AG10803 (cell line): Measurements from ENCODE around the gene LRP3.
A peak's percentile ranks its signal among the peaks of the same experiment; 100 is the strongest.

Experiments used
- DNase-seq: peaks from one replicate; pipeline ENCODE4 v3.0.0; 2010; ENCODE audit warnings: low read depth
- H3K4me3 ChIP-seq: 2 replicates; pipeline ENCODE4 v1.5.1; 2011; ENCODE audit warnings: mild to moderate bottlenecking, low read length, control low read depth
- TF ChIP-seq, protein P1 (sequence below): conservative IDR thresholded peaks from 2 replicates; pipeline ENCODE4 v1.5.1; 2011; ENCODE audit warnings: mild to moderate bottlenecking, low read length, control low read depth, inconsistent platforms

Gene LRP3

DNA sequence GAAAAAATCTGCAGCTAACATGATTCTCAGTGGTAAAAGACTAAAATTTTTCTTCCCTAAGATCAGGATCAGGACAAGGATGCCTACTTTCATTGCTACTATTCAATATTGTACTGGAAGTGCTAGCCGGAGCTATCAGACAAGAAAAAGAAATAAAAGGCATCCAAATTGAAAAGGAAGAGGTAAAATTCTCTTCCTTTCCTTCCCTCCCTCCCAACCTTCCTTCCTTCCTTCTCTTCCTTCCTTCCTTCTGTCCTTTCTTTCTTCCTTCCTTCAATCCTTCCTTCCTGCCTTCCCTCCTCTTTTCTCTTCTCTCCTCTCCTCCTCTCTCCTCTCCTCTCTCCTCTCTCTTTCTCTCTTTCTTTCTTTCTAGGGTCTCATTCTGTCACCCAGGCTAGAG, 26.7 kb upstream of the LRP3 start:
- H3K4me3 ChIP-seq, result no peak overlapping the region
- TF ChIP-seq, protein P1, sequence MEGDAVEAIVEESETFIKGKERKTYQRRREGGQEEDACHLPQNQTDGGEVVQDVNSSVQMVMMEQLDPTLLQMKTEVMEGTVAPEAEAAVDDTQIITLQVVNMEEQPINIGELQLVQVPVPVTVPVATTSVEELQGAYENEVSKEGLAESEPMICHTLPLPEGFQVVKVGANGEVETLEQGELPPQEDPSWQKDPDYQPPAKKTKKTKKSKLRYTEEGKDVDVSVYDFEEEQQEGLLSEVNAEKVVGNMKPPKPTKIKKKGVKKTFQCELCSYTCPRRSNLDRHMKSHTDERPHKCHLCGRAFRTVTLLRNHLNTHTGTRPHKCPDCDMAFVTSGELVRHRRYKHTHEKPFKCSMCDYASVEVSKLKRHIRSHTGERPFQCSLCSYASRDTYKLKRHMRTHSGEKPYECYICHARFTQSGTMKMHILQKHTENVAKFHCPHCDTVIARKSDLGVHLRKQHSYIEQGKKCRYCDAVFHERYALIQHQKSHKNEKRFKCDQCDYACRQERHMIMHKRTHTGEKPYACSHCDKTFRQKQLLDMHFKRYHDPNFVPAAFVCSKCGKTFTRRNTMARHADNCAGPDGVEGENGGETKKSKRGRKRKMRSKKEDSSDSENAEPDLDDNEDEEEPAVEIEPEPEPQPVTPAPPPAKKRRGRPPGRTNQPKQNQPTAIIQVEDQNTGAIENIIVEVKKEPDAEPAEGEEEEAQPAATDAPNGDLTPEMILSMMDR, result no peak
- DNase-seq, result no peak

DNA sequence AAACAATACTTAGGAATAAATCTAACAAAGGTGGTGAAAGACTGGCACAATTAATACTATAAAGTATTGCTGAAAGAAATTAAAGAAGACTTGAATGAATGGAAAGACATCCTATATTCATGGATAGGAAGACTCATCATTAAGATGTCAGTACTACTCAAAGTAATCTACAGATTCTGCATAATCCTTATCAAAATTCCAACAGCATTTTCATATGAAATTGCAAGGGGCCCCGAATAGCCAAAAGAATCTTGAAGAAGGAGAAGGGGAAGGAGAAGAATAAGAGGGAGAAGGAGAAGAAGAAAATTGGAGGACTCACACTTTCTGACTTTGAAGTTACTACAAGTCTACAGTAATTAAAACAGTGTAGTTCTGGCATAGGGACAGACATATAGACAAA, 25.6 kb upstream of the LRP3 start:
- TF ChIP-seq, protein P1, result no peak
- no peak overlapping the region for H3K4me3 ChIP-seq
- DNase-seq, result no peak

DNA sequence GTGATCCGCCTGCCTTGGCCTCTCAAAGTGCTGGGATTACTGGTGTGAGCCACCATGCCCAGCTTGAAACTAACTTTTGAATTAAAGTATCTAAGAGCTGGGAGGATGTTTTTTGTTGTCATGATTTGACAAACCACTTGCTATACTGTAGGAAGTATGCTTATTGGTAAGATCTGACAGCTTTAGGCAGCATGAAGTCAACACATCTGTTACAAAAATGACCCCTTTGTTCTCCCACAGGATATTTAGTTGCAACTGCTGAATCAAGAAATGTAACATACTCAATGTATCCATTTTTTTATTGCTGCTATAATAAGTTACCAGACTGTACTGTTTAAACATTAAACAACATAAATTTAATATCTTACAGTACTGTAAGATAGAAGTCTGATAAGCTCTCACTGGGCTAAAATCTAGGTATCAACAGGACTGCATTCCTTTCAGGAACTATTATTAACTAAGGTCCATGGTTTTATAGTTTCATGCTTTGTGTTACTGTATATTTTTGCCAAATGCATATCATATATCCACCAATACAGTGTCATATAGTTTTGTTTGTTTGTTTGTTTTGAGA, 22.8 kb upstream of the LRP3 start:
- no peak for DNase-seq
- TF ChIP-seq, protein P1, result no peak

GRCh38 chr19:33171916-33172359, 22.2 kb upstream of the LRP3 start:
- H3K4me3 ChIP-seq, result no peak overlapping the region
- peak; percentile 51 for DNase-seq
- TF ChIP-seq, protein P1, result no peak

More for the DNA sequence above, 22.8 kb upstream of the LRP3 start:
- H3K4me3 ChIP-seq, result no peak overlapping the region

GRCh38 chr19:33174186-33174585, 19.9 kb upstream of the LRP3 start:
- DNase-seq, result no peak
- H3K4me3 ChIP-seq, result no peak overlapping the region
- TF ChIP-seq, protein P1, result no peak

- no peak for DNase-seq
- TF ChIP-seq, protein P1, result no peak
- peak overlapping the region; percentile 81 for H3K4me3 ChIP-seq
Observed at GRCh38 chr19:33175156-33175782, 18.9 kb upstream of the LRP3 start.
